Stimulated activated CD8-positive, alpha-beta memory T cell treated with anti-CD3 and anti-CD28 coated beads, Interleukin-4, amount 100 ng/mL, for 48 hours (primary cell): Measurements from ENCODE around the gene POLE.

Experiments
- DNase-seq: peaks from one replicate; pipeline ENCODE4 v3.0.0-alpha.2; 2020

POLE gene

DNA sequence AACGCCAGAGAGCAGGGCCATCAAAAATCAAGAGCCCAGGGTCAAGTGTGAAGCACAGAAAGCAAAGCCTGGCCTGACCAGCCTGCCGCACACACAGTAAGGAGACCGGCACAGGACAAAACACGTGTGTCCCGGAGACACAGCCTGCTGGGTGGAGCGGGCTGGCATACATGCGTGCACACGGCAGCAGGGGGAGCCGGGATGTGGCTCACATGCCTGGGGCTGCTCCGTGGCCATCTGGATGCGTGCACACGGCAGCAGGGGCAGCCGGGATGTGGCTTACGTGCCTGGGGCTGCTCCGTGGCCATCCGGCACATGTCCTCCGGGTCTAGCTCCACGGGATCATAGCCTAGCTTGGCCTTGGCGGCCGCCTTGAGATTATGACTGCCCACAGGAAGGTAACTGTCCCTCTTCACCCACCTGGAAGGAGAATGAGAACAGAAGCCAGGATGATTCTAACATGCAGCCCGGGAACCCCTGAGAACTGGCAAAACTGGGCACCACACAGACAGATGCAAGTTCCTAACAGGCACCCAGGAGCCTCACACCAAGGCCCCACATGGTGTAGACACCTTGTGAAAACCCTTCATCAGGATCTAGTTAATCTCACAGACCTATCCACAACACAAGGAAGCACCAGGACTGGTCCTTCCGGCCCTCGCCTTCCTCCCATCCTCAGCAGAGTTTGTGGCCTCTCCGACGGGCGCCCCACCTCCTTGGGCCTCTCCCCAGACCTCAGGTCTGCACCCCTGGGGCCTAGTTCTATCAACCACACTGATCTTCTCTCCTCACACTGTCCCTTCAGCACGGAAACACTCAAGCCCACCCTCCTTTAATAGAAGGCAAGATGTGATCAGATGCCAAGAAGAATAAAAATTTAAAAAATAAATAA, 13.6 kb downstream of the POLE start:
- no peak for DNase-seq

DNA sequence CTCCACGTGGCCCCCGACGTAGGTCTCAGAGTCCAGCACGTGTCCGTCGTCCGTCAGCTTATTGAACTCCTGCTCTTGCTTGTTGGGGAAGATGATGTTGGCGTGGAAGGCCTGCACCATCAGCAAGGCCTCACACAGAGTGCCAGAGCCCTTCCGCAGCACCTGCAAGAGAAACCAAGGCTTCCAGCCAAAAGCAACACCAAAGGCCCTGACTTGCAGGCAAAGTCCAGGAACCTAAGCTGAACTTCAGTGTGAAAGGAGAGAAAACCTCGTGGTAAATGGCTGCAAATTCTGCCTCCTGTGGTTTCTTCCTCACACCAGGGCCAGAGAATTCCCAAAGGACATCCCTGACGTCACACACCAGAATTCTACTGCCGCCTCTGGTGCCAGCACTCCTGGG, 14.5 kb downstream of the POLE start:
- DNase-seq, result no peak

DNA sequence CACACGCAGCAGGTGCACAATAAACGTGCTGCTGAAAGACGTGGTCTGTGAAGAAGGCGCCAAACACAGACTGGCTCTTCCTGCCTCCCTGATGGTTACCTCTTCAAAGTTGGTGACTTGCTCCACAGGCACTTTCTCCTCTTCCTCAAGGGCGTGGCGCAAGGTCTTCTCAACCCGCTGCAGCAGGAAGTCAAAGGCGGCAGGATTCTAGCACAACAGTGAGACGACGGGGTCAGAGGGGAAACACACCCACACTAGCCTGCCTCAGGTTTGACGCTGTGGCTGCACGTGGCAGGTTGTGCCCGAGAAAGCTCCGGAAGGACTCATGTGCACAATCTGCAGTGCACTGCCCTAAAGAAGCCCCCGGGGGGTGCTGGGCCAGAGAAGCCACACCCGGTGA, 15.0 kb downstream of the POLE start:
- DNase-seq, result no peak

DNA sequence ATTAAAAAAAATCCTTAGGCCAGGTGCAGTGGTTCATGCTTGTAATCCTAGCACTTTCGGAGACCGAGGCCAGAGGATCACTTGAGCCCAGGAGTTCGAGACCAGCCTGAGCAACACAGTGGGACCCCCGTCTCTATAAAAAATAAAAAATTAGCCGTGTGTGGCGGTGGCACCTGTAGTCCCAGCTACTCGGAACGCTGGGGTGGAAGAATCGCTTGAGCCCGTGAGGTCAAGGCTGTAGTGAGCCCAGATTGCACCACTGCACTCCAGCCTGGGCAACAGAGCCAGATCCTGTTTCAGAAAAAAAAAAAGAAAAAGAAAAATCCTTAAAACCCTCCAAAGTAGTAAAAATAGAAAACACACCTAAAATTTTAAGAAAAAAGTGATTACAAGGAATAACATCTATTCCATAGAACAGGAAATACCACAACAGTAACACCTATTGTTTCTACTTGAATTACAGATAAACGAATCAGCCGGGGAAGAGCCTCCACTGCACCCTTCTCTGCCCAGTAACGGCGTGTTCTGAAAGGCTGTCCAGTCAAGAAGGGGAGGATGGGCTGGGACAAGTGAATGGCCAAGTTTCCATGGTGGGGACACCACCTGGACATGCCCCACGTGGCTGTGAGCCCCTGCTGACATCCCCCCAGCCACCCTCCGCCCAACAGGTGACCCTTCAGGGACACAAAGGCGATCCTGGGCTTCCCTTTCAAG, 17.8 kb downstream of the POLE start:
- no peak for DNase-seq

DNA sequence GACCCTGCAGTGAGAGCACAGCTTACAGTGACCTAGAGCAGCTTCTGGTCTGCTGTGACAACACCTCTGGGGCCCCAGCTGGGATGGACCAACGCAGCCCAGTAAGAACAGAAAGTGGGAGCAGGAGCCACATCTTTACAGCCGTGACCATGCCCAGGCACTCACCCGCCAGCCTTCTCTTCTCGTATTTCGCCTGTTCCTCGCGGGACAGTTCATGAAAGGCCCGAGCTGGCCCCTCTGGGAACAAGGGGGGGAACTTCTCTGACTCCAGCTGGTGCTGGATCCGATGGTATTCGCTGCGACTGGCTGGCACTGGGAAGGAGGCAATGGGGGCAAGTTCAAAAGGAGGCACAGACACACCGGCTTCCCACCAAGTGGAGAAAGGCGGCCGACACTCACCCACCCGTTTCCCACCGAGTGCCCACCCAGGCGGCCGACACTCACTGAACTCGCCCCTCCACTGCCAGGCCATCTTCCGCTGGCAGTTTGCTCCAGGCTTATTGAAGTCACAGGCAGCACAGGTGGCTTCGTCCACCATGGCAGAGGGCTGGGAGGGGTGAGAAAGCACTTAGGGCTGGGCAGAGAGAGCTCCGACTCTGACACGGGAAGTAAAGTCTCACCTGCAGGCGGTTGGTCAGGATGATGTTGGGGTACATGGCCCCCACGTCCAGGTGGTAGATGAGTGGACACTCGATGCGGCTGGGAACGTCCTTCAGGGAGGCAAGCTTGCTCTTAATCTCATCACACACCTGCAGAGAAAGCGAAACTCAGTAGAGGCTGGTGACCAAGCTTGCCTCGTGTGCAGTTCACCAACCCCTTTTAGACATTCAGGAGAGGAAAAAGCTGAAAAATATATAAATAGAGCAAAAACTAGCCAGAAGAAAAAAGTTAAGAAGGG, 18.7 kb downstream of the POLE start:
- DNase-seq, result no peak

DNA sequence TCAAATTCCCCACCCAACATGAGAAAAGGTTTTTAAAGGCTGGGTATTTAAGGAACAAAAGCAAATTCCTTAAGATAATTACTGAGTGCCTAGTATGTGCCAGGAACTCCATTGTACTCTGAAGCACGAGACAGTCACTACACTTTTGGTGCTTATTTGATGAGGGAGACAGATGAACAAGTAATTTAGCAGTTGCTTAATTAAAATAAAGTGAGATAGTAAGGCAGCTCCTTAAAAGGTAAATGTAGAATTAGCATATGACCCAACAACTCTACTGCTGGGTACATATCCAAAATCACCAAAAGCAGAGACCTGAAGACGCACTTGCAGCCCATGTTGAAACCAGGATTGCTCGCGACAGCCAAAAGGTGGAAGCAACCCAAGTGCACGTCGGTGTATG, 21.3 kb downstream of the POLE start:
- no peak for DNase-seq

DNA sequence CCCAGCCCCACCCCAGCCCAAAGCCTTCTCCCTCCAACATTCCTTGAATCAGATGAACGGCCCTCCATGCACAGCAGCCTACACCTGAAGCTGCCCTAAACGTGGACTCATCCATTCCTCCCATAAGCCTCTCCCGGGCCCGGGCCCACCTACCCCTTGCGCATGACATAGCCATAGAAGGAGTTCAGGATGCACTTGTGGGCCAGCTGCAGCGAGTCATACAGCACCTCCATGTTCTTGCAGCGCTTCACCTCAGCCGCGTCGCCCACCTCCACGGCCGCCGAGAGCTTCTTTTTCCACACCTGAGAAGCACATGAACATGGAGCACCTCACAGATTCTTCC, 22.0 kb downstream of the POLE start:
- DNase-seq, result no peak

DNA sequence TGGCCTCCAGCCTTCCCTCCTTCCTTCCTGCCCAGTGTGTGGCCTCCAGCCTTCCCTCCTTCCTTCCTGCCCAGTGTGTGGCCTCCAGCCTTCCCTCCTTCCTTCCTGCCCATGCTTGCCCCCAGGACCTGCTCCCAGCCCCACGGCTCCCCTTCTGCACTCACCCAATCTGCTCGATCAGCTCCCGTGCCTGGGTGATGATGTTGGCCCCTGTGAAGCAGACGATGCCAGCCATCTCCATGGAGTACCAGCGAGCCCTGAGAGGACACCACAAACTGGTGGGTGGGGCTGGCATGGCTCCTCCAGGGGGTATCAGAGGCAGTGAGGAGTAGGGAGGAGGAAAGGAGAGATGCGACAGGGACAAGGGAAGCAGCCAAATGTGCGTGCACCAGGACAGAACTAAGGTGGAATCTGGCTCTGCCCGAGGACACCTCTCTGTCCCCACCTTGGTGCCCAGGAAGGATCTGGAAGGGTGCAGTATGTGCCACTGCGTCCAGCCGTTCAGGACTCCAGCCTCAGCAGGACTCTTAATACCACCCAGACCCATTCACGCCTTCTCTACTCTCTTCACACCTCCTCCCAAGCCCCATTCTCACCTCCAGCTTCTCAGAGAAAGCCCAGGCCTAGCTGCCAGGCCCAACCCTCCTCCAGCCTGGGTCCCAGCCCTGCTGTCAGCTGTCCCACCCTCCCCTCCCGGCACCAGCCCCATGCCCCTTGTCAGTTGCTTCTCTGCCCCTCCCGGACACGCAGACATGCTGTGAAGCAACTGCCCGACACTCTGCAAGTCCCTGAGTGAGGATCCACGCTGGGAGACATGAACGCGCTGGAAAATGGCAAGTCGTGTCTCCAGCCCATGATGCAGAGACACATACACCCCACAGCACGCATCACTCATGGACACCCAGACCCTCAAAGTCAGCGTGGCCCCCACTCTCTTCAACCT, 22.7 kb downstream of the POLE start:
- no peak for DNase-seq

DNA sequence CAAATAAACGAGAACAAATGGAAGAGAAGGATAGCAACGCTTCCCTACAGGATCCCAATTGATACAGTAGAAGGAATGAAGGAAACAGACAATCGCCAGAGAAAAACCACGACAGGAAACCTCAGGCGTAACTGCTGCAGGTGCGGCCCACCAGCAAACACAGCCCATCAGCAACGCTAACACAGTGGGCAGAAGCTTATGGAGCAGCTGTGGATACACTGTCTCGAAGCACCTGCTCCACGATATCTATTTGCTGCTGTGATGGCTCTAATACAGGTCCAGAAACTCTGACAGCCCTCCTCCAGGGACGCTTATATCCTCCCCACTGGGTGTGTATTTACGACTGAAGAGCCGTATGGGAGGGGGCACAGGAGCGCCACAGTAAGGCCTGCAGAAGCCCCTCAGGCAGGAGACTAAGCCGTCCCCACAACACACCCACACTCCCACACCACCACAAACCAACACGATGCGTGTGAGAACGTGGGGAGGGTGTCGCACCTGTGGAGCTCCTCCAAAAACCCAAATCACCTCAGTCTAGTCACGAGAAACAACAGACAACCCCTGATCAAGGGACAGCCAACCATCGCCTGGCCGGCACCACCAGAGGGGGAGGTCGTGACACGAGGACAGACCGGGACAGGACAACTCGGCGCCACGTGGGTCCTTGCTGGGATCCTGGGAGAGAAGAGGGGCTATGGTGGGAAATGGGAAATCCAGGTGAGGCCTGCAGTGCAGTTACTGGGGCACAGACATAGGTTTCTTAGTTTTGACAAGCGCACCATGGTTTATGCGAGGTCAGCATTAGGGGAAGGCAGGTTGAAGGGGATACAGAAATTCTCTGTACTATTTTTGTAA, 24.0 kb downstream of the POLE start:
- DNase-seq, result no peak

DNA sequence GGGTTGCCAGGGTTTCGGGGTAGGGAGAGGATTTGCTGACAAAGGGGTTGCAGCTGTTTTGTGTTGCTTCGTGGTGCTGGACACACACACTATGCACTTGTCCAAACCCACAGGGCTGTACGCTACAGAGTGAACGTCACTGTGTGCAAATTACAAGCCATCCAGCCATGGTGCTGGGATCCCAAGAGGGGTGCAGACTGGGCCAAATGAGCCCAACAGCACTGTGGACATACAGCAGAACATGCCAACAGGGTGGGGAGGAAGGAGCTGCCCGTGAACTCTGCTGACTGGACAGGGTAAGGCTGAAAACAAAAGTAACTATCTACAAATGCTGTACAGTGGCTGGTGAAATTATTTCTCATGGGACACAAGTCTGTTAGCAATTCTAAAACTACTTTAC, 25.2 kb downstream of the POLE start:
- no peak for DNase-seq

DNA sequence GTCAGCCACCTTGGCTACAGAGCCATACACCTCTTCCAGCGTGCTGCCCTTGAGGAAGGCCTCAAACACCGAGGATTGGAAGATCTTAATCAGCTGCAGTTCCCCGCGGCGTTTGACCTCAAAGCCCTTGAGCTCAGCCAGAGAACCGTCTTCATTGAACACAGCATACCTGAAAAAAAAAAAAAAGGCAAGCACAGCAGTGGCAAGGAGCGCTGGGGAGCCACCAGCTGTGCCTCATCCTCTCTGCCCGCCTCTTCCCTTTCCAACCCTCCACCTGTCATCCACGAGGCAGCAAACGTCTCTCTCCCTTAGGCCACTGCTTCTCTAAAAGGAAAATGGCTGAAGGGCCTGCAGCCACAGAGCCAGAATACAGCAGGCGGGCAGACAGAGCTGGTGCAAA, 26.1 kb downstream of the POLE start:
- no peak for DNase-seq

DNA sequence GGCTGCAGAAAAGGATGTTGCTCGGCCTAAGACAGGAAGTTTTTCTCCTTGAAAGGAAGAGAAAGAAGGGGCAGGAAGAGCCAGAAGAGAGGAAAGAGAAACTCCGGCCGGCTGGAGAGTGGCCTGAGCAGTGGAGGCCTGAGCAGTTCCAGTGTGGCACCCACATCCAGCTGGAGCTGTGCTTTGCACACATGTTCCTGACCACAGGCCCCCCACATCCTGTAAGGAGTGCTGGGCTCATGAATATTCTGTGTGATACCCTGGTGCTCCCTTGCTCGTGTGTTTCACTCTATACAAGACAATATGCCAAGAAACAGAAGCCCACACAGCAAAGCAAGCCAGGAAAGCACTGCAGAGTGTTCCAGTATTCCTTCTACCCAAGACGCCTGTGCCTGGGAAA, 27.1 kb downstream of the POLE start:
- no peak for DNase-seq

DNA sequence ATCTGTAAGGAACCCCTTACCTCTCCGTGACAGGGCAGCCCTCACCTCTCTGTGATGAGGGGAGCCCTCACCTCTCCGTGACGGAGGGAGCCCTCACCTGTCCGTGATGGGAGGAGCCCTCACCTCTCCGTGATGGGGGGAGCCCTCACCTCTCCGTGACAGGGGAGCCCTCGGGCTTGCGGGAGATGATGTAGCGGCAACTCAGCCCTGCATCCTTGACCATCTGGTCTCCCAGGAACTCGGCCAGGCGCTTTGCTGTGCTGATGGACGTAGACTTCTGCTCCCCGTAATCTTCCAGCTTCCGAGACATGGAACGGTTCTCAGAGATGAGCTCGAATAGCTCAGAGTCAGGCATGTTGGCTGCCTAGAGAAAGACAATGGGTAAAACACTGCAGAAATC, 28.0 kb downstream of the POLE start:
- DNase-seq, result no peak

DNA sequence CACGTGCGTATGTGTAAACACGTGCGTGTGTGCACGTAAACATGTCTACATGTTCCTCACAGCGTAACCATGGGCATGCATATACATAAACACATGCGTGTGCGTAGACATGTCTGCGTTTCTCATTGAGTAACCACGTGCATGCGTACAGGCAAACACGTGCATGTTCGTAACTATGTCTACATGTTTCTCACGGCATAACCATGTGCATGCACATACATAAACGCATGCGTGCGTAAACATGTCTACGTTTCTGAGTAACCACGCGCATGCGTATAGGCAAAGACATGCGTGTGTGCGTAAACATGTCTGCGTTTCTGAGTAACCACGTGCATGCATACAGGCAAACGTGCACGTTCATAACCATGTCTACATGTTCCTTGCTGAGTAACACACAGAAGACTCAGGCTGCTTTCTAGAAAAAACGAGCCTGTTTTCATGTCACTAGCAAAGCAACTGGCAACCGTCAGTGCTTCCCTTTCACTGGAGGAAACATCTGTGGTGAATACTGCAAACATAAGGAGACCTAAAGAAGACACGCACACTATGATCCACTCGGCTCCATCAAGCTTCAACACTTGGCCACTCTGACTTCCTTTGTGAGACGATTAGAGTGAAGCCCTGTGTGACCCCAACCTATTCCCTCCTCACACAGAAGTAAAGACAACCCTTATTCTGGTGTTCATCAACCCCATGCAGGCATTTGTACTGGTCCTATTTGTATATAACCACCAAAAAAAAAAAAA, 28.8 kb downstream of the POLE start:
- no peak for DNase-seq

DNA sequence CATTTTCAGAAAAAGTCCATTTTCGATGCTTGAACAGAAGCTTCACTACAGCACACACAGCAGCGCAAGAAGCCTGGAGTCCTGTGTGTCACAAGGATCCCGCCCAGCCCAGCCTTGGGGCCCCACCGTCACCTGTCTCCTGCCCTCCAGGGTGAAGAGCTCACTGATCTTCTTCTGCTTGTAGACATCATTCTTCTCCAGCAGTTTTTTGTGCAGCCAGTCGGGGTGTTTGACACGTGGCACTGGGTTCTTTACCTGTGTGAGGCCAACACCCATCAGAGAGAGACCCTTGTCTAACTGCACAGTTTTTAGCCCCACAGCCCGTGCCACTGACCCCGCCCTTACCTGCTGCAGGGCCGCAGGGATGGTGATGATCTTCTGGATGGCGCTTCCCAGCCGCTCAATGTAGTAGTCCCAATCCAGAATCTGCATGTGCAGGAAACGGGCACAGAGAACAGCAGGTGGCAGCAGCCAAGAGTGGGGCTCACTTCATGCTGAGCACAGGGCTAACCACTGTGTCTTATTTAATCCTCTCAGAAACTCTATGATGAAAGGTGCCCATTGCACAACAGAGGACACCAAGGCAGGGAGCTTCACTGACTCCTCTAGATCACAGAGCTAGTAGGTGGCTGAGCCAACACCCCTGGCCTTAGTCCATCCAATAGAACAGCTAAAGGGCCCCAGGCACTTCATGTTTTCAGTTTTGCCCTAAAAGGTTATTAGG, 30.0 kb downstream of the POLE start:
- no peak for DNase-seq

DNA sequence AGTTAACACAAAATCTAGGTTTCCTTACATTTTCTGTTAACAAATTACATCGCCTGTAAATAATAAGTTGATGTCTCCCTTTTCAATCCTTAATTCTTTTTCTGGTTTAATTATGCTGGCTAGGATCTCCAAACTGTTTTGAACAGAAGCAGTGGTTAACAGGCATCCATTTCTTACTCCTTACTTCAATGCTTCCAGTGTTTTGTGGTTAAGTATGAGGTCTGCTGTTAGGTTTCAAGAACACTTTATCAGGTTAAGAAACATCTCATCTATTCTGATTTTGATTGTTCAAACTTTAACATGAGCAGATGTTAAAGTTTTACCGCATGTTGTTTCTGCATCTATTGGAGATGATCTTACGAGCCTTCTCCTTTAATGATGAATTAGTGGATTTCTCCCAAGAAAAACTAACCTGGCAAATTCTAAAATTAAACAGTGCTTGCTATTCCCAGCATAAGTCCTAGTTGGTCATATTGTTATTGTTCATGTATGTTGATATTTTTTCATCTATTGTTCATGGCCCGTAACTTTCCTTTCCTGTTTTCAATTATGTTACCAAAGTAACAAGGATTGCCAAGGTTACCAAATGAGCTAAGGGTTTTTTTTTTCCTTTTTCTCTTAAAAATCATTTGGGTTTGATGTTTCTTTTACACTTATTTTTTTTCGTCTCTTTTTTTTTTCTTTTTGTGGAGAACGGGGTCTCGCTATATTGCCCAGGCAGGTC, 33.4 kb downstream of the POLE start:
- no peak for DNase-seq

DNA sequence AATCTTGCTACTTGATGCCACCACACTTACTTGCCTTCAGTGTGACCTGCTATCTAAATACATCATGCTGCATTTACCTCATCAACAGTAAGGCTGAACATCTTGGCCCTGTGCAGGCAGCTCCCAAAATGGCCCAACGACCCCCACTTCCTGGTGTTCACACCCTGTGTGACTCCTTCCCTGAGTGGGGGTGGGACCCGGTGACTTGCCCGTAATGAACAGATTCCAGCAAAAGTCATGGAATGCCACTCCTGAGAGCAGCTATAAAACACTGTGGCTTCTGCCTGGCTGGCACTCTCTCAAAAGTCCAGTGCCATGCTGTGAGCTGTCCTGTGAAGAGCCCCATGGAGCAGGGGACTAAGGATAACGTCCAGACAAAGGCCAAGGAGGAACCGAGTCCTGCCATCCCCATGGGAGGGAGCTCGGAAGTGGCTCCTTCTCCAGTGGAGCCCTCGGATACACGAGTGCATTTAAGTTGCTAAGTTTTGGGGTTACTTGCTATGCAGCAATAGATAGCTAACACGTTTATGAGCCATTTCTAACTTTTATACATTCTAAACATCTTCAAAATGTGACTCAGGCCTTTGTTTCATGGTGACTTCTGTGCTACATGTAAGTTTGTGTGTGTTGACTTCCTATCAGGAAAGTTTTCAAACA, 35.6 kb downstream of the POLE start:
- DNase-seq, result no peak

DNA sequence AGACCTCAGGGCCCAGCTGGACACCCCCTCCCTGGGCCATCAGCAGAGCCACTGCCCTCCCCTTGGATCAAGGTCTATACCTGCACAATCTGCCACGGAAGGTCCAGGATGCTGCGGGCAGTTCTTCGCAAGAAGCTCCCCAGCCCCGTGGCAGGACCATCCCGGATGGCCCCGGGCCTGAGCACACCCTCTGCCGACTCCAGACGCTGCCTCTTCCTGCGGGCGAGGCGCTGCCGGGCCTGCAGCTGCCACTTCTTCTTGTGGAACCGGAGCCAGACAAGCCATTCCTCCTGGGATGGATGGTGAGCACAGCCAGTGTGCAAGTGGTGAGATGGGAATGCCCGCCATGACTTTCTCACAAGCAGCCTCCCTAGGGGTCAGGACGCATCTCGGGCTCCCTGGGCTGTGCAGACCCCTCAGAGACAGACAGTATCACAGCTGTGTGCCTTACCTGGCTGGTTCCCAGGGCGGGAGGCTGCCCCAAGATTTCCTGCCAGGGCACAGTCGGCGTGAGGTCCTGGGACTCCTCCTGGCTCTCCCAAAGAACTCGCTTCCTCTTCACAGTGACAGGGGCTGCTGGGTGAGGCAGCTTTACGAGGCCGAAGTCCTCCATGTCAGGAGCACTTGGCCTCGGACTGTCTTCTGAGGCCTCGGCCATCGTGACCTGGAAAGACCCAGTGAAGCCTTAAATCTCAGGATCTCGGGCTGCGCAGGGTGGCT, 37.8 kb downstream of the POLE start:
- DNase-seq, result no peak
